Retinal pigment epithelial cell (primary cell): ENCODE data around the gene STX16.

Experiments used
- DNase-seq: peaks from one replicate; pipeline ENCODE4 v3.0.0-alpha.2; 2010; ENCODE audit warnings: low read depth
- H3K4me3 ChIP-seq: 2 replicates; pipeline ENCODE4 v1.5.1; 2011; ENCODE audit warnings: mild to moderate bottlenecking, low read length, control low read depth, moderate library complexity
- CTCF ChIP-seq: conservative IDR thresholded peaks from 2 replicates; pipeline ENCODE4 v1.5.1; 2011; ENCODE audit warnings: low read depth, low read length, control low read depth, inconsistent platforms

STX16 gene

GRCh38 chr20:58713801-58714339 is 62.8 kb downstream of the STX16 start:
- no peak overlapping the region for H3K4me3 ChIP-seq
- DNase-seq, result no peak
- no peak for TF ChIP-seq CTCF

DNA sequence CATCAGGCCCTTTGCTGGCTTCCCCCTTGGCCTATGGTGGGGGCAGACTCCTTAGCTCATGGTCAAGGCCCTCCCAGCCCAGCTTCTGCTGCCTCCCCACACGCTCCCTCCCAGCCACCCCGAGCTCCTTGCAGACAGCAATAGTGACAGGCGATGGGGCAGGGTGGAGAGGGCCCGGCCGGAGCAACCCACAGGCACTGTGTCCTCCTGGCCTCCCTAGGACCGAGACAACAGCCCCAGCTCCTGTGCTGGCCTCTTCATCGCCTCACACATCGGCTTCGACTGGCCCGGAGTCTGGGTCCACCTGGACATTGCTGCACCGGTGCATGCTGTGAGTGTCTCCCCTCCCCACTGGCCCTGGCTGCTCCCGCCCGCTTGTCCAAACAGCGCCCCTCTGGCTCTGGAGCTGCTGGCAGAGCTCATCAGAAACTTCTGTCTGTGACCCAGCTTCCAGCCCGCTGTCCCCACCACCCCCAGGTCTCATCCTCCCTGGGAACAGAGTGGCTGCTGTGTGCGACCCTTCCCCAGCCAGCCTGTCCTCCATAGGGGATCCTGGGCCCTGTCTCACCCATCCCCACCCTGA is 63.3 kb downstream of the STX16 start:
- no peak for DNase-seq
- no peak for TF ChIP-seq CTCF
- H3K4me3 ChIP-seq, result no peak overlapping the region

DNA sequence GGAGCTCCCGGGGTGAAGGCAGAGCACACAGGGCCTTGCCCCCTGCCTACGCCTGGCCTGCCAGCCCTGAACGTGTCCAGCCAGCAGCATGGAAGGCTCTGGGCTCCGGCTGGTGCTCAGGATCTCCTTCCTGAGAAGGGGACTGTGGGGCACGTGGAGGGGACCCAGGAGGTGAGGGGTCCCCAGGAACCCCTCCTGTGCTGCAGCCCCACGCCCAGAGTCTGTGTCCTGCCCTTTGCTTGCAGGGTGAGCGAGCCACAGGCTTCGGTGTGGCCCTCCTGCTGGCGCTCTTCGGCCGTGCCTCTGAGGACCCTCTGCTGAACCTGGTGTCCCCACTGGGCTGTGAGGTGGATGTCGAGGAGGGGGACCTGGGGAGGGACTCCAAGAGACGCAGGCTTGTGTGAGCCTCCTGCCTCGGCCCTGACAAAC is 63.9 kb downstream of the STX16 start:
- TF ChIP-seq CTCF, result no peak
- H3K4me3 ChIP-seq, result no peak overlapping the region
- DNase-seq, result no peak

DNA sequence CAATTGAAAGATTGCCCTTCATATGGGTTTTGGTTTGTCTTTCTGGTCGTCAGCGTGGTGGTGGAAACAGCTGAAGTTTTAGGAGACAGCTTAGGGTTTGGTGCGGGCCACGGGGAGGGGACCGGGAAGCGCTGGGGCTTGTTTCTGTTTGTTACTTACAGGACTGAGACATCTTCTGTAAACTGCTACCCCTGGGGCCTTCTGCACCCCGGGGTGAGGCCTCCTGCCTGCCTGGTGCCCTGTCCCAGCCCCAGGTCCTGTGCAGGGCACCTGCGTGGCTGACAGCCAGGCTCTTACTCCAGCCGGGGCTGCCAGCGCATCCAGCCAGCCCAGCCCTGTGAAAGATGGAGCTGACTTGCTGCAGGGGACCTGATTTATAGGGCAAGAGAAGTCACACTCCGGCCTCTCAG is 64.3 kb downstream of the STX16 start:
- H3K4me3 ChIP-seq, result no peak overlapping the region
- DNase-seq, result no peak
- TF ChIP-seq CTCF, result no peak

- no peak for DNase-seq
- H3K4me3 ChIP-seq, result no peak overlapping the region
- TF ChIP-seq CTCF, result no peak
These were observed 64.9 kb downstream of the STX16 start for GRCh38 chr20:58715801-58716475.

DNA sequence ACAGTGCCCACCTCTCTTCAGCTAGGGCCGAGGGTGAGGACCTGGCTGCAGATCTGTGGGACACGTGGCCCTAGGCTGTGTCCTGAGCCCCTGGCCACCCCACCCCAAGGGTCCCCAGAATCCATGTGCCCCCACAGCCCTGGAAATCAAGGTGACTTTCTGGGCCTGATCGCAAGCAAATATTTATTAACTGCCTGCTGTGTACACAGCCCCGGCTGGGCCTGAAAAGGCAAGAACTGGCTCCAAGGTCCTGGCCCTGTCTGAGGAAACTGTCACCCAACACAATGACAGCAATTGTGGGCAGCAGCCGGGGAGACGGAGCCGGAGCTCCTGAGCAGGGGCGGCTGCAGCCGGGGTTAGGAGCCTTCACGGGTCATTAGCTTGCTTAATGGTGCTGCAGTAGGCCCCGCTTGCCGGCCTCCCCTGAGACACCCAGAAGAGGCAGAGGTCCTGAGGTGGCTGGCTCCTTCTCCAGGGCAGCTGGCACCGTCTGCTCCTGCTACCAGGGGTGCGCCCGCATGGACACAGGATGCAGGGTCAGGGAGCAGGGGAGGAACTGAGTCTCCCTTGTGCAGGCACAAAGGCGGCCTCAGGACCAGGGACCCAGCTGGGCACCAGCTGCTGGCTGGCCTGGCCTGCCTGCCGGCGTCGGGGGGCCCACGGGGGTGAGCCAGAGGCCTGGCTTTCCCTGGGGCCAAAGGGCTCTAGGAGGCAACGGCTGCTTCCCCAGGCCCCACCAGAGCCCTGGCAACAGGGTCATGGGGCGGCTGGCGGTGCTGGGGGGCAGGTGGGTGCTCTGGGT is 65.6 kb downstream of the STX16 start:
- no peak for DNase-seq
- TF ChIP-seq CTCF, result no peak
- no peak overlapping the region for H3K4me3 ChIP-seq
